HG03175 (cell line): Measurements from ENCODE around the gene HBA2.
"Not testable (repeated sequence)": the region's sequence is repeated elsewhere in the genome, so short reads cannot be mapped to it uniquely, and the experiment has no call there.

Experiments
- ATAC-seq: cut with Tn5 transposase; IDR thresholded peaks from one replicate; pipeline ENCODE4 v1.9.1; 2021; ENCODE audit warnings: mild to moderate bottlenecking, moderate library complexity; ENCODE audit not compliant: unreplicated experiment

The HBA2 gene

GRCh38 chr16:154217-155030, 18.3 kb upstream of the HBA2 start:
- no peak for ATAC-seq

- no peak for ATAC-seq
Measured at GRCh38 chr16:155031-155398, 17.7 kb upstream of the HBA2 start.

- ATAC-seq: no peak
Measured at GRCh38 chr16:159136-159849, 13.4 kb upstream of the HBA2 start.

- ATAC-seq: not testable (repeated sequence)
Measured at GRCh38 chr16:160242-160641, 12.4 kb upstream of the HBA2 start.

- ATAC-seq: no peak
Measured at GRCh38 chr16:160691-161190, 11.9 kb upstream of the HBA2 start.

GRCh38 chr16:162271-162991, 10.2 kb upstream of the HBA2 start:
- ATAC-seq: no peak

- not testable (repeated sequence) for ATAC-seq
Measured at GRCh38 chr16:163139-163538, 9.5 kb upstream of the HBA2 start.

- ATAC-seq: not testable (repeated sequence)
Measured at GRCh38 chr16:163696-164095, 9.0 kb upstream of the HBA2 start.

- ATAC-seq: not testable (repeated sequence)
Measured at GRCh38 chr16:164134-164823, 8.4 kb upstream of the HBA2 start.

- no peak for ATAC-seq
Measured at GRCh38 chr16:164827-165538, 7.7 kb upstream of the HBA2 start.

- no peak for ATAC-seq
Measured at GRCh38 chr16:165539-166374, 6.9 kb upstream of the HBA2 start, which contains the start of gene HBM. Gene HBM, plus strand, starts transcription at chr16:165978. Its CDS starts 20 bp downstream, at chr16:165998.

GRCh38 chr16:166375-167121, 6.1 kb upstream of the HBA2 start:
- no peak for ATAC-seq

GRCh38 chr16:167122-167690, 5.5 kb upstream of the HBA2 start:
- no peak for ATAC-seq

GRCh38 chr16:168424-168823, 4.3 kb upstream of the HBA2 start:
- no peak for ATAC-seq

- no peak for ATAC-seq
Measured at GRCh38 chr16:169014-169413, 3.7 kb upstream of the HBA2 start.

GRCh38 chr16:170088-170507, 2.6 kb upstream of the HBA2 start:
- ATAC-seq: not testable (repeated sequence)

- ATAC-seq: no peak
Measured at GRCh38 chr16:170788-171187, 1.9 kb upstream of the HBA2 start.

GRCh38 chr16:173211-173854, 657 bp downstream of the HBA2 start:
- not testable (repeated sequence) for ATAC-seq
